ENCODE measurements around the gene SLIT3. TPM values are rescaled to one million over a fixed set of nuclear protein-coding genes. Genes with fewer than 3 reads are reported as not detected.

The SLIT3 gene
- total and polyA plus RNA-seq, 10 of the 15 experiments (the other 5 are each of a cell fraction or from before 2014, with no cell fraction given): 0.05 TPM; not detected in 9

DNA sequence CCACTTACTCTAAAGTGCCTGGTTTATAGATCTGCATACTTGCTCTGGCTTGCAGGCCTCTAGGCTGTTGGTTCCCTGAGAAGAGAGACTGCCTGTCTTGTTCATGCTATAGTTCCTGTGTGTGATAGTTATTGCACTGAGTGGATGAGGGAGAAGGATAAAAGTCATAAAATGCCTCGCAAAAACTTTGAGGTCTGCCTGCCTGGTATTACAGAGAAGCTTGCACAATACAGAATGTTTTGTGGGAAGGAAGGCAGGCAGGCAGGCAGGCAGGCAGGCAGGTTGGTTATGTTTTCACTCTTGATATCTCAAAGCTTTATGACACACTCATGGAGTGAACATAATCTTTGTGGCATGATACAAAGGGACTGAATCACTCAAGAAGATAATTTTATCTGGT is 287.1 kb downstream of the SLIT3 start (continued):
- TF ChIP-seq, protein P1, sequence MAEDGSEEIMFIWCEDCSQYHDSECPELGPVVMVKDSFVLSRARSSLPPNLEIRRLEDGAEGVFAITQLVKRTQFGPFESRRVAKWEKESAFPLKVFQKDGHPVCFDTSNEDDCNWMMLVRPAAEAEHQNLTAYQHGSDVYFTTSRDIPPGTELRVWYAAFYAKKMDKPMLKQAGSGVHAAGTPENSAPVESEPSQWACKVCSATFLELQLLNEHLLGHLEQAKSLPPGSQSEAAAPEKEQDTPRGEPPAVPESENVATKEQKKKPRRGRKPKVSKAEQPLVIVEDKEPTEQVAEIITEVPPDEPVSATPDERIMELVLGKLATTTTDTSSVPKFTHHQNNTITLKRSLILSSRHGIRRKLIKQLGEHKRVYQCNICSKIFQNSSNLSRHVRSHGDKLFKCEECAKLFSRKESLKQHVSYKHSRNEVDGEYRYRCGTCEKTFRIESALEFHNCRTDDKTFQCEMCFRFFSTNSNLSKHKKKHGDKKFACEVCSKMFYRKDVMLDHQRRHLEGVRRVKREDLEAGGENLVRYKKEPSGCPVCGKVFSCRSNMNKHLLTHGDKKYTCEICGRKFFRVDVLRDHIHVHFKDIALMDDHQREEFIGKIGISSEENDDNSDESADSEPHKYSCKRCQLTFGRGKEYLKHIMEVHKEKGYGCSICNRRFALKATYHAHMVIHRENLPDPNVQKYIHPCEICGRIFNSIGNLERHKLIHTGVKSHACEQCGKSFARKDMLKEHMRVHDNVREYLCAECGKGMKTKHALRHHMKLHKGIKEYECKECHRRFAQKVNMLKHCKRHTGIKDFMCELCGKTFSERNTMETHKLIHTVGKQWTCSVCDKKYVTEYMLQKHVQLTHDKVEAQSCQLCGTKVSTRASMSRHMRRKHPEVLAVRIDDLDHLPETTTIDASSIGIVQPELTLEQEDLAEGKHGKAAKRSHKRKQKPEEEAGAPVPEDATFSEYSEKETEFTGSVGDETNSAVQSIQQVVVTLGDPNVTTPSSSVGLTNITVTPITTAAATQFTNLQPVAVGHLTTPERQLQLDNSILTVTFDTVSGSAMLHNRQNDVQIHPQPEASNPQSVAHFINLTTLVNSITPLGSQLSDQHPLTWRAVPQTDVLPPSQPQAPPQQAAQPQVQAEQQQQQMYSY (CRISPR knock-in tag; IDR thresholded peaks at IDR 0.05): no peak
- TF ChIP-seq KAT2A (conservative IDR thresholded peaks at IDR 0.05; ENCODE audit: control insufficient read depth, low read depth, low read length): no peak

- Histone ChIP-seq H3K4me2 (ENCODE audit: control insufficient read depth, insufficient read depth) (no peak overlapping the region), H3K9me3 (replicated peaks; ENCODE audit: control insufficient read depth, insufficient read depth, low read length) (no peaks in the 10 kb centered on the region), H3K4me1 (ENCODE audit: control insufficient read depth, insufficient read depth, low read length) (0 out of 2 replicates have a peak, but pooled peaks cover 5% of the 10 kb centered on the region), H4K20me1 (ENCODE audit: control insufficient read depth, insufficient read depth) (no peaks in the 10 kb centered on the region), H3K27me3 (replicated peaks in 1 of 2; ENCODE audit: control insufficient read depth in 2 of 2, insufficient read depth in 2 of 2, low read length in 1 of 2) (peaks cover 1 to 3% of the 10 kb centered on the region in 2 experiments), H3K27ac (ENCODE audit: control insufficient read depth, insufficient read depth) (no peak overlapping the region), H3K36me3 (ENCODE audit: control insufficient read depth in 2 of 2, insufficient read depth in 2 of 2, low read length in 1 of 2) (no peaks in the 10 kb centered on the region), H3K4me3 (no peak overlapping the region), H2AFZ (ENCODE audit: control insufficient read depth, low read depth, low read length) (no peak overlapping the region), H3K9ac (ENCODE audit: control insufficient read depth, insufficient read depth, low read length) (no peak overlapping the region), H3K79me2 (ENCODE audit: control insufficient read depth, insufficient read depth, low read length) (no peaks in the 10 kb centered on the region)
- CTCF ChIA-PET: interaction anchor here (1.0 kb wide), 1 partner anchor 25 kb away, joined by 3 read pairs; no protein-coding TSS in a partner anchor
- in situ Hi-C loops (cut with MboI) (no loop called here), intact Hi-C loops (cut with micrococcal nuclease; ENCODE audit: unreplicated experiment) (no loop called here)
- DNase-seq (ENCODE audit: low read depth, low spot score) (no peak), ATAC-seq (peak; percentile 55), FAIRE-seq (no peak)
- 53% methylated on average over 12 of the region's 12 CpGs for WGBS (ENCODE audit: insufficient coverage, insufficient replicate concordance, low lambda C conversion rate, missing lambda C conversion rate)
- RAD21 ChIA-PET (ENCODE audit: unreplicated experiment): no interaction called here
- SMC1A ChIA-PET (ENCODE audit: uncharacterized antibody, unreplicated experiment): no interaction called here
- POLR2A ChIA-PET: no interaction called here
- BruUV-seq (replicated peaks): no TSS peak
- TF ChIP-seq NFYB (IDR thresholded peaks at IDR 0.05; ENCODE audit: insufficient read depth, low read depth, low read length) (no peak), YBX1 (IDR thresholded peaks at IDR 0.05) (no peak), MEF2B (IDR thresholded peaks at IDR 0.05; ENCODE audit: partially characterized antibody, poor library complexity, severe bottlenecking) (no peak), NKRF (conservative IDR thresholded peaks at IDR 0.05) (no peak), ZNF207 (IDR thresholded peaks at IDR 0.05; ENCODE audit: borderline replicate concordance) (no peak), ESRRA (IDR thresholded peaks at IDR 0.05; ENCODE audit: low read length) (no peak), E4F1 (IDR thresholded peaks at IDR 0.05; ENCODE audit: borderline replicate concordance, partially characterized antibody) (no peak)
- TF ChIP-seq, protein P1 (CRISPR knock-in tag; IDR thresholded peaks at IDR 0.05): no peak
Measured at GRCh38 chr5:169013208-169013728, 287.7 kb downstream of the SLIT3 start.
